Measurements from ENCODE around the gene EYS. TPM values are rescaled to one million over a fixed set of nuclear protein-coding genes. Genes with fewer than 3 reads are reported as not detected.

EYS gene
- polyA plus RNA-seq, 2 of the 4 experiments (the other 2 are of a cell fraction) = 0.03 to 0.06 TPM

DNA sequence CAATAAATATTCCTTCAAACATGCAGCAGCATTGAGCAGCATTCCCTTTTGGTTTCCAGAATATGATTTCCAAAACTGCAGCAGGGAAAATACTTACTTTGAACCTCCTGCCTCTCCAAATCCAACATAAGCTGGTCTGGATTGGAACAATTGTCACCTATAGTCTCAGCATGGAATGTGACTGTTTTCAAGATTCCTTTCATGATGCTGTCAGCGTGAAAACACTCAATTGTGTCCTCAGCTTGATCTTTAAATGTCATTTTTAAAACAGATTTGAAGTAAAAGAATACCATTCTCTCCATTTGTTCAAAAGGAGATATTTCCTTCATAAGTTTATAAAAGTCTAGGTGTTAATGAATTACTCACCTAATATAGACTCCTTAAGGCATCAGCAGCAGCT, 993.9 kb downstream of the EYS start:
- Histone ChIP-seq H3K4me2 (no peak overlapping the region), H3K9me3 (no peaks in the 10 kb centered on the region), H3K27ac (no peak overlapping the region), H3K4me3 (no peak overlapping the region), H3K4me1 (no peaks in the 10 kb centered on the region)
- no peak for TF ChIP-seq ELK1 (IDR thresholded peaks at IDR 0.05; ENCODE audit: low read depth, low read length)
- no peak for TF ChIP-seq MYC (IDR thresholded peaks at IDR 0.05; ENCODE audit: borderline replicate concordance, low read length)
- POLR2A ChIA-PET = no interaction called here
- FAIRE-seq (no peak), ATAC-seq (no peak), DNase-seq (ENCODE audit: low read depth in 1 of 2, low spot score in 1 of 2) (no peak)
- WGBS (ENCODE audit: missing lambda C conversion rate) = 8% methylated on average over 1 of the region's 1 CpG
- CTCF ChIA-PET = no interaction called here

DNA sequence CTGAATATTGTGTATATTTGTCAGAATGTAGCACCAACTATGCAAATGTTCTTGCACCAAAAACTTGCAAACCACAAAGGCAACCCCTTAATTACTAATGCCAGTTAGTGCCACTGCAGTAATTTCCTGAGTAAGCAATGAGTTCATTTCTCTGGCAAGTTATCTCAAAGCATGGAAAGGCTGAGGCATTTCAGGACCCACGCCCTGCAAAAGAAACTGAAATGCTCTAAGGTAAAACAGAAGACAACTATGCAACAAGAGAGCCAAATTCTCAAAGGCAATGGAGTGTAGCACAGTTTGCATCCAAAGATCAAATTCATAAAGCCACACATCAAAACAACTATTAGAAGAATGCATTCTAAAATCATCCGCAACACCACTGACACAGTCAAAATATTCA, 994.4 kb downstream of the EYS start:
- TF ChIP-seq, protein P1, sequence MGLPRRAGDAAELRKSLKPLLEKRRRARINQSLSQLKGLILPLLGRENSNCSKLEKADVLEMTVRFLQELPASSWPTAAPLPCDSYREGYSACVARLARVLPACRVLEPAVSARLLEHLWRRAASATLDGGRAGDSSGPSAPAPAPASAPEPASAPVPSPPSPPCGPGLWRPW (IDR thresholded peaks at IDR 0.05) = no peak
- CTCF ChIA-PET = no interaction called here
- Histone ChIP-seq H3K4me2 (no peak overlapping the region), H3K27ac (no peak overlapping the region), H3K4me3 (no peak overlapping the region), H3K9me3 (no peaks in the 10 kb centered on the region), H3K4me1 (no peaks in the 10 kb centered on the region)
- ATAC-seq = no peak
- WGBS (ENCODE audit: missing lambda C conversion rate) = 43% methylated on average over 2 of the region's 2 CpGs
- no peak for FAIRE-seq
- DNase-seq (ENCODE audit: low read depth in 1 of 2, low spot score in 1 of 2) = no peak
- POLR2A ChIA-PET = no interaction called here

DNA sequence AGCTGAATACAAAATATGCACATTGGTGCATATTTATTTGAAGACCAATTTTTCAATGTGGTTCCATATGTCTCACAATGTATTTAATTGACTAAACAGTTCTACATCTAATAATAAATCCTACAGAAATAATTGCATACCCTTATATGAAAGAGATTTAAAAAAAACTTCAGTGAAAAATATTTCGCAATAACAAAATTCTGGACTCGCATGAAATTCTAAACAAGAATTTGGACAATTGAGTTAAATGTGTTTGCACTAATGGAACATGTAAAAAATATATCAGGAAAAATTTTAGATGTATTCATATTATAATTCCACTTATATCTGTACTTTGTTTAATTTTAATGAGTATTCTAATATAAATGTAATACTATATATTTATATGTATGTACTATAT, 1003.1 kb downstream of the EYS start:
- POLR2A ChIA-PET = no interaction called here
- no peak overlapping the region for H3K27ac ChIP-seq
- no peak overlapping the region for H3K4me3 ChIP-seq
- 46% methylated on average over 2 of the region's 2 CpGs for WGBS (ENCODE audit: missing lambda C conversion rate)
- CTCF ChIA-PET = no interaction called here
- no peak for FAIRE-seq
- no peaks in the 10 kb centered on the region for H3K9me3 ChIP-seq
- DNase-seq (ENCODE audit: low read depth in 1 of 2, low spot score in 1 of 2) = no peak
- no peak for TF ChIP-seq SREBF2 (IDR thresholded peaks at IDR 0.05)
- TF ChIP-seq NFE2L2 (conservative IDR thresholded peaks at IDR 0.05; ENCODE audit: low read length) = no peak
- no peak overlapping the region for H3K4me2 ChIP-seq
- ATAC-seq = no peak
- H3K4me1 ChIP-seq = no peaks in the 10 kb centered on the region

DNA sequence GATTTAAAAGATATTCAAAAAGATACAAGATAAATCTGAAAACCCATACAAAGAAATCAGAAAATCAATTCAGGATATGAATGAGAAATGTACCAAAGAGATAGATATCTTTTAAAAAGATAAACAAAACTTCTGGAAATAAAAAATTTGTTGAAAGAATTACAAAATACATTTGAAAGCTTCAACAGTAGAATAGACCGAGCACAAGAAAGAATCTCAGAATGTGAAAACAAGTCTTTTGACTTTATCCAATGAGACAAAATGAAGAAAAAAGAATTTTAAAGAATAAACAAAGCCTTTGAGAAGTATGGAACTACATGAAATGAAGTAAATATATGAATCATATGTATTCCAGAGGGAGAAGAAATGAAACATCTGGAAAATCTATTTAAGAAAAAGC, 1011.0 kb downstream of the EYS start:
- Histone ChIP-seq H3K9me3 (no peaks in the 10 kb centered on the region), H3K4me2 (no peak overlapping the region), H3K4me3 (no peak overlapping the region), H3K4me1 (no peaks in the 10 kb centered on the region), H3K27ac (no peak overlapping the region)
- ChIA-PET POLR2A (no interaction called here), CTCF (no interaction called here)
- FAIRE-seq (no peak), DNase-seq (ENCODE audit: low read depth in 1 of 2, low spot score in 1 of 2) (no peak), ATAC-seq (no peak)
- WGBS (ENCODE audit: missing lambda C conversion rate) = 44% methylated on average over 1 of the region's 1 CpG
- TF ChIP-seq CBX2 (IDR thresholded peaks at IDR 0.05; ENCODE audit: borderline replicate concordance, low read depth) (no peak), POLR2AphosphoS2 (conservative IDR thresholded peaks at IDR 0.05; ENCODE audit: low read length) (no peak), RARB (CRISPR knock-in tag; IDR thresholded peaks at IDR 0.05) (no peak), PHF8 (IDR thresholded peaks at IDR 0.05; ENCODE audit: borderline replicate concordance, low read depth) (no peak), EHMT2 (IDR thresholded peaks at IDR 0.05; ENCODE audit: low read depth) (no peak), ZSCAN20 (CRISPR knock-in tag; IDR thresholded peaks at IDR 0.05) (no peak), KDM1A (IDR thresholded peaks at IDR 0.05; ENCODE audit: low read depth) (no peak), HOXA7 (CRISPR knock-in tag; IDR thresholded peaks at IDR 0.05) (no peak), ELK1 (IDR thresholded peaks at IDR 0.05; ENCODE audit: low read depth, low read length) (no peak), MAZ (IDR thresholded peaks at IDR 0.05; ENCODE audit: borderline replicate concordance, low read depth, low read length) (no peak), PBX3 (IDR thresholded peaks at IDR 0.05) (no peak), POLR2A (IDR thresholded peaks at IDR 0.05; ENCODE audit: low read length) (no peak), ESRRA (IDR thresholded peaks at IDR 0.05; ENCODE audit: borderline replicate concordance, low read length) (no peak)
- TF ChIP-seq, protein P2, sequence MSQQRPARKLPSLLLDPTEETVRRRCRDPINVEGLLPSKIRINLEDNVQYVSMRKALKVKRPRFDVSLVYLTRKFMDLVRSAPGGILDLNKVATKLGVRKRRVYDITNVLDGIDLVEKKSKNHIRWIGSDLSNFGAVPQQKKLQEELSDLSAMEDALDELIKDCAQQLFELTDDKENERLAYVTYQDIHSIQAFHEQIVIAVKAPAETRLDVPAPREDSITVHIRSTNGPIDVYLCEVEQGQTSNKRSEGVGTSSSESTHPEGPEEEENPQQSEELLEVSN (IDR thresholded peaks at IDR 0.05; ENCODE audit: borderline replicate concordance, low read depth) = no peak

Measured in A549 (cell line).